ENCODE data around the gene BANP.
"Not testable (repeated sequence)": the region's sequence is repeated elsewhere in the genome, so short reads cannot be mapped to it uniquely, and the experiment has no call there.

BANP gene

GRCh38 chr16:88028177-88028930 lies 77.1 kb downstream of the BANP start:
- not testable (repeated sequence) for DNase-seq (ENCODE audit: low read depth in 2 of 2)

DNA sequence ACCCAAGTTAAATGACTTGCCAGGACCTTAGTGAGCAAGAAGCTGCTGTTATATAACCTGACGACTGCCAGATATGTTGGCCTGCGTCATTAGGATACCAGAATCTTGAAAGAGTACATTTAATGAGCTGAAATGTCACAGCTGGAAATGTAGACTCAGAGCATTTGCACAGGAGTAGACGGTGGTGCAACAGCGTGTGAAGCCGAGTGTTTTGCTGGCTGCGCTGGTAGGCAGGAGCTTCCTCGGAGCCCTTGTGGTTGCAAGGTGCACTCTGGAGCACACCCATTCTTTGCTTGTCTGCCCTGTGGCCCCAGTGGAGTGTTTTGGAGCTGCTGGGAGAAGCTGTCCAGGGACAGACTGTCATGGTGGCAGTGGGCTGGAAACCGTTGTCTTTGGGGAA lies 79.3 kb downstream of the BANP start:
- no peak for DNase-seq (ENCODE audit: low read depth in 2 of 2)

GRCh38 chr16:88030961-88031360 lies 79.7 kb downstream of the BANP start:
- DNase-seq (ENCODE audit: low read depth in 2 of 2): not testable (repeated sequence)

GRCh38 chr16:88033003-88033740 lies 81.9 kb downstream of the BANP start:
- not testable (repeated sequence) for DNase-seq (ENCODE audit: low read depth in 2 of 2)

DNA sequence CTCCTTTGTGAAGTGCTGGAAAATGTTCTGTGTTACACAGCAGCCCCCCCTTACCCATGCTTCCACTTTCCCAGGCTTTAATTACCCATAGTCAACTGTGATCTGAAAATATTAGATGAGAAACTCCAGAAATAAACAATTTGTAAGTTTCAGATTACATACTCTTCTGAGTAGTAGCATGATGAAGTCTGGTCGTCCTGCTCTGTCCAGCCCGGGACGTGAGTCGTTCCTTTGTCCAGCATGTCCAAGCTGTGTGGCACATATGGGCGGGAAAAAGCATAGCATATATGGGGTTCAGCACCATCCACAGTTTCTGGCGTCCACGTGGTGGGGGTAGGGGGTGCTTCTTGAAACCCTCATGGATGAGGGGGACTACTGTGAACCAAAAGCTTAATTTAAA lies 83.5 kb downstream of the BANP start:
- no peak for DNase-seq (ENCODE audit: low read depth in 2 of 2)

- DNase-seq (ENCODE audit: low read depth in 2 of 2): no peak
Measured at GRCh38 chr16:88035292-88035691, 84.1 kb downstream of the BANP start.

- not testable (repeated sequence) for DNase-seq (ENCODE audit: low read depth in 2 of 2)
Measured at GRCh38 chr16:88035884-88036639, 84.8 kb downstream of the BANP start.

DNA sequence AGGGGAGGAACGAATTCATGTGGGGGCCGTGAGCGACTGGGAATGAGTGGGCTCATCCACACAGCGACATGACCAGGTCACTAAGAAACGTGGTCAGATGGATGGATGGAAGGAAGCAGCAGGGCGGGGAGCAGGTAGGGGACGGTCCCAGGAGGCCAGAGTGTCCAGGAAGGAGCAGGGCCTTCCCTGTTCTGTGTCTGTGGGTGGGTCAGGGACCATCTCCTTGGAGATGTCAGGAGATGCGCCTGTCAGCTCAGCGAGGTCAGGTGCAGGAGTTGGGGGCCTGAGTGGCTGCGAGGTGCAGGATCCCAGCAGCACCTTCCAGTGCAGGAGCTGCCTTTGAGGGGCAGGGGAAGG lies 85.4 kb downstream of the BANP start:
- not testable (repeated sequence) for DNase-seq (ENCODE audit: low read depth in 2 of 2)

DNA sequence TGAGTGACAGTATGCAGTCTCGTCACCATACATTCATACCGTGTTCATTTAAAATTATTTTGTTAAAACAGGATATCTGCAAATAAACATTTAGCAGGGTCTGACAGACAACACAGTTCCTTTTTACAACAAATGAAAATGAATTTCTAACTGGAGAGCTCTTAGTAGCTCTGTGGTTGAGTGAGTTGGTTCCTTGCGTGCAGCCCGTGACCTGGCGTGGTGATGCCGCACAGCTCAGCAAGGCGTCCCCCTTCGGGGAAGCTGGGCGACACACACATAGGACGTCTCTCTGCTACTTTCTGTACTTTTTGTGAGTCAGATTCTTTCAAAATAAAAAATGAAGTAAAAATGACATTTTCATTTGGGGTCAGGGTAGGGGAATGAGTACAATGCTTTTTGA lies 86.1 kb downstream of the BANP start:
- not testable (repeated sequence) for DNase-seq (ENCODE audit: low read depth in 2 of 2)

GRCh38 chr16:88037876-88038525 lies 86.8 kb downstream of the BANP start:
- DNase-seq (ENCODE audit: low read depth in 2 of 2): not testable (repeated sequence)

DNA sequence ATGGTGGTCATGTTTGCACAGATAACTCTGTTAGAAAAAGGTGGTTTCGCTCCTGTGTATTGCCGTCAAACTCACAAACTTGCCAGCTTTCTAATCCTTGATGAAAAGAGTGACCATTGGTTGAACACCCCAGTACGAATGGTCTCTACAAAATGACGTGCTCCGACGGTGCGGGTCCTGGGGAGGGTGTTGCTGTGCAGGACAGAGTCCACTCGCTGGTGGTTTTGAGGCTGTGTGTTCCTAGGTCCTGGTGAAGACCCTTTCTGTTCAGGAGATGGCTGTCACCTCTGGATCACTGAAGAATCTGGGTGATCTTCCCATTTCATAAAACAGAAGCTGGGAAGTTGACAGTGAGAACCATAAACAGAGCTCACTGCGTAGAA lies 87.3 kb downstream of the BANP start:
- DNase-seq (ENCODE audit: low read depth in 2 of 2): not testable (repeated sequence)

DNA sequence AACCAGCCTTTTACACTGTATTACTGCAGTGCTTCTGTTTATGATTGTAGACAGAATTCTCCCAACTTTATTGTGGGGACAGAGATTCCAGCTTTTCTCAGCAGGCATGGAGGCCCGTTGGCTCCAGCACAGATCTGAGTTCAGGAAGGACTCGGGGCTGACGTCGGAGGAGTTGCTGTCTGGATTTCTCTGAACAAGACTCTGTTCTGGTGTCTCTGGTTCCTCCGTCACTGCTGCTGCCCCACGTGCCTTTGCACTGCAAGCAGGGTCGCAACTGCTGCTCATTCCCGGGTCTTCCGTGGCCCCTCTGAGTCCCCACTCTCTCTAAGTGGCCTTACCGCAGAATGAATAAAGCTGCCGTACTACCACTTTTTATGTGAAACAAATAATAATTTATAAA lies 88.4 kb downstream of the BANP start:
- no peak for DNase-seq (ENCODE audit: low read depth in 2 of 2)

- DNase-seq (ENCODE audit: low read depth in 2 of 2): not testable (repeated sequence)
Measured at GRCh38 chr16:88040196-88040876, 89.1 kb downstream of the BANP start.

DNA sequence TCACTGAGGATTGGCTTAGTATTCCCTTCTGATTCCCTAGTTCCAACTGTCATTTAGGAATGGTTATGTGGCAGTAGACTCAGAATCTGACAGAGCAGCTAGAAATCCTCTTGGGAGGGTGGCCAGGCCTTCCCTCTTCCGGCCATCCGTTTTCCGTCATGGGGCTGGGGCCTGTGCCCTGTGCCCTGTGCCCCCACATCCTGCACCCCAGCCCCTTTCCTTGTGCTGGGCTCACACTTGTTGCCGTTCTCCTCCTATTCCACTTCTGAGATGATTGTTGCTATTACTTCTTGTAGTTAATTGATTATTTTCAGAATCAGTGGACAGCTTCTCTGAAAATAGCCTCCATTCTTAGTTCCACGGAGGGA lies 89.6 kb downstream of the BANP start:
- DNase-seq (ENCODE audit: low read depth in 2 of 2): not testable (repeated sequence)

GRCh38 chr16:88041506-88041905 lies 90.3 kb downstream of the BANP start:
- DNase-seq (ENCODE audit: low read depth in 2 of 2): not testable (repeated sequence)

GRCh38 chr16:88041986-88042562 lies 90.8 kb downstream of the BANP start:
- not testable (repeated sequence) for DNase-seq (ENCODE audit: low read depth in 2 of 2)

DNA sequence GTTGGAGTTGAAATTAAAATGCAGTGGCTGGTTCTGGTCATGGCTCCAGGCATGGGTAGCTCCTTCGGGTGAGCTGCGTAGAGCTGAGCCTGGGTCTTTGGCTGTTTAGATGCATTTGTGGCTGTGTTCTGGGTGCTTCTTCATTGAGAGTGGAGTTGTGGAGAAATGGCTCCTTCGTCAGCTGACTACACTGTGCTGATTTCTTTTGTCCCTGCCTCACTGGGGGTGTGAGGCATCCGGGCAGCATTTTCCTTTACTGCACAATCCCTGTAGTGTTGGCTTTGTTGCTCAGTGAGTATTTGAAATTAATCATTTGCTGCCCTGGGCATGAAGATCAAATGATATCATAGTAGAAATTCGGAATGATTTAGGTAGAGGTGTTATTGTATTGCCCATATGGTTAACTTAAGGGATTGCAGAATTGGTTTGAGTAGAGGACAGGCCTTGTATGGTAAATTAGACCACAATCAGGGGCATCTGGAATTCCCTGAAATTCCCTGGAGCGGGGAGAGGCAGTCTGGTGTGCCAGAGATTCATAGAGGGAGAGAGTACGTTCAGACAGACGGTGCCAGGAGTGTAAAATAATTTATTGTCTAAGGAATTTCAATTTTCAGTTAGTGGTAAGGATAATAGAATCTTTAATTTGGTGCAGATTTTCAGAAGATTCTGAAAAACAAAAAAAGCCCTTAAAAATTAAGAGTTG lies 92.1 kb downstream of the BANP start:
- DNase-seq (ENCODE audit: low read depth in 2 of 2): not testable (repeated sequence)

DNA sequence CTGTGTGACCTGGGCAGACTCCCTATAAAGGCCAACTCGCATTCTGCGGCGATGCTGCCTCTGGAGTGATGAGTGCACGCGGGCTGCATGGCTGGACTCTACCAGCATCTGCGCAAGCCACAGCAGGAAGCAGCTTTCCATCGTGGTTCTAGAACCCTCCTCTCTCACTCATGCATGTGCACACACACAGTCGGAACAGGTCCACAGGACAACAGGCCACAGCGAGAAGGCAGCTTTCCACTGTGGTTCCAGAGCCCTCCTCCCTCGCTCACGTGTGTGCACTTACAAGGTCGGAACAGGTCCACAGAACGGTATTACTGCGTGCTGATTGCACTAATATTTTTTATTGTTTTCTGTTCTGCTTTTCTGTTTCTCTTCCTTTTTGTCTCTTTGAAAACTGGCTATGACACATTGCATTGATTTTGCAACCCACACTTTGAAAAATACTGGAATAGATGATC lies 92.9 kb downstream of the BANP start:
- DNase-seq (ENCODE audit: low read depth in 2 of 2): not testable (repeated sequence)

GRCh38 chr16:88045361-88045760 lies 94.1 kb downstream of the BANP start:
- not testable (repeated sequence) for DNase-seq (ENCODE audit: low read depth in 2 of 2)

DNA sequence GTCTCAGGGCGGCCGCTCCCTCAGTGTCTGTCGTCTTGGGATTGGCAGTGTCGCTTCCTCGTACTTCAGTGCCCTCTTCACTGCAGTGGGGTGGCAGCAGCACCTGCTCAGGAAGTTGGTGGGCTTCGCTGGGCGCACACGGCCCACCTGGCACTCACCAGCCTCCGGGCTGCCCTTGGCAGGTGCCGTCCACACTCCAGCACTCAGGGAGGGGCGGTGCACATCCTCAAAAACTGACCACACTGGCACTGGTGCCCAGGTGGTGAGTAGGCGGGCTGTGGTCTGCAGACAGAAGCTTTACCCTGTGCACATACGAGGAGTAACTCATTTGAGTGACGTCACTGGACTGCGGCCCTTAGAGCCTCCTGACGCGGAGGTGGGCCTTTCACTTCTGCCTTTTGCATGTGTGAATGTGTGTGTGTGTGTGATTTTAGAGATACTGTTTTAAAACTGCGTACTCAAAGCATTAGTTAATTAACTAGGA lies 94.6 kb downstream of the BANP start:
- no peak for DNase-seq (ENCODE audit: low read depth in 2 of 2)

Measured in stimulated activated CD8-positive, alpha-beta memory T cell treated with anti-CD3 and anti-CD28 coated beads, Interleukin-15, amount 100 ng/mL, for 48 hours (primary cell).